ENCODE data around the gene PAQR8. TPM values are rescaled to one million over a fixed set of nuclear protein-coding genes. Genes with fewer than 3 reads are reported as not detected.

The PAQR8 gene
- polyA plus RNA-seq, 1 donor = 36.1 TPM

DNA sequence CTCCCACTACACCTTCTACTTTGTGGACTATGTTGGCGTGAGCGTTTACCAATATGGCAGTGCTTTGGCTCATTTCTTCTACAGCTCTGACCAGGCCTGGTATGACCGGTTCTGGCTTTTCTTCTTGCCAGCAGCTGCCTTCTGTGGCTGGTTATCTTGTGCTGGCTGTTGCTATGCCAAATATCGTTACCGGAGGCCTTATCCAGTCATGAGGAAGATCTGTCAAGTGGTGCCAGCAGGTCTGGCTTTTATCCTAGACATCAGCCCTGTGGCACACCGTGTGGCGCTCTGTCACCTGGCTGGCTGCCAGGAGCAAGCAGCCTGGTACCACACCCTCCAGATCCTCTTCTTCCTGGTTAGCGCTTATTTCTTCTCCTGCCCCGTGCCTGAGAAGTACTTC, 41.7 kb downstream of the PAQR8 start:
- H3K9me3 ChIP-seq (ENCODE audit: control insufficient read depth, low read depth, low read length) = peaks cover 3% of the 10 kb centered on the region
- 100% methylated on average over 1 of the region's 9 CpGs for WGBS (ENCODE audit: insufficient coverage, low lambda C conversion rate)
- H3K36me3 ChIP-seq (ENCODE audit: control insufficient read depth, insufficient read depth, low read length) = peaks cover 38% of the 10 kb centered on the region
- H3K27me3 ChIP-seq (ENCODE audit: control insufficient read depth, insufficient read depth, low read length) = no peaks in the 10 kb centered on the region
- DNase-seq = no peak
- H3K27ac ChIP-seq (ENCODE audit: low read length) = no peak overlapping the region
- H3K4me1 ChIP-seq (ENCODE audit: control insufficient read depth, insufficient read depth, low read length) = peaks cover 7% of the 10 kb centered on the region
- H3K4me3 ChIP-seq (ENCODE audit: low read length) = no peak overlapping the region

DNA sequence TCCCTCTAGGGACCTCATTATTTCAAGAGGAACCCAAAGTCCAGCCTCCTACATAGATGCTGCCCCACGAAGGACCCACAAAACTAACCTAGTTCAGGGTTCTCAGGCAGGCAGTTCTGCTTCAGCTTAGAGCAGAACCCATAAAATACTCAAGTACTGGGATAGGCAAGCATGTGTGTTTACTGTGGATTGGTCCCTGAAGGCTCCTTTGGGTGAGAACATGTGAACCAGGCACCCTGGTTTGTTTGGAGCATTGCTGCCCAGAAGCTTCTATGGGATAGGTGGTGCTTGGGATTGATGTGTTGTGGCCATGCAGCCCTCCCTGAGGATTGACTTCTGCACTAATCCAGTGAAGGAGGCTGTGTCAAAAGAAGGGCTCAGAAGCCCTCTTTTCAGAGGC, 43.3 kb downstream of the PAQR8 start:
- Histone ChIP-seq H3K4me1 (ENCODE audit: control insufficient read depth, insufficient read depth, low read length) (peaks cover 1% of the 10 kb centered on the region), H3K4me3 (ENCODE audit: low read length) (no peak overlapping the region), H3K27ac (ENCODE audit: low read length) (no peak overlapping the region), H3K36me3 (ENCODE audit: control insufficient read depth, insufficient read depth, low read length) (peaks cover 40% of the 10 kb centered on the region), H3K9me3 (ENCODE audit: control insufficient read depth, low read depth, low read length) (peaks cover 3% of the 10 kb centered on the region), H3K27me3 (ENCODE audit: control insufficient read depth, insufficient read depth, low read length) (no peaks in the 10 kb centered on the region)
- no CpG with 5 or more reads among the region's 1 CpG for WGBS (ENCODE audit: insufficient coverage, low lambda C conversion rate)
- DNase-seq = no peak

DNA sequence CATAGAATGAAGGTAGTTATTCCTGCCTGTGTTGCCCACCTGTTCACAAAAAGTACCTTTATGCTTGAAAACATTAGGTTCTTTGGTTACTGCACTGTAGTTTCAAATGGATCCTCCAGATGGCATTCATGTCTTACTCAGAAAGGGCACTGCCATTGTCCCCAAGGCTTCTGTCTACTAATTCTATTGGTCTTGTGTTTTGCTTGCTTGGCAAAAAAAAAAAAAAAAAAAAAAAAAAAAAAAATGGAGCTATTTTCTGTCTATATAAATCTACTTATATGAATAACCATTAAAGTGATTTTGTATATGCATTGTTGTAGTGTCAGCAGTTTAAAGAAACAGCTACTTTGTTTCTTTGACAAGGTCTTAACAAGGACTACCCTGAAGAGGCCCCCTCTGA, 45.5 kb downstream of the PAQR8 start:
- Histone ChIP-seq H3K4me1 (ENCODE audit: control insufficient read depth, insufficient read depth, low read length) (no peaks in the 10 kb centered on the region), H3K4me3 (ENCODE audit: low read length) (no peak overlapping the region)
- DNase-seq = peak in 1 of 2 donors; percentile 38

DNA sequence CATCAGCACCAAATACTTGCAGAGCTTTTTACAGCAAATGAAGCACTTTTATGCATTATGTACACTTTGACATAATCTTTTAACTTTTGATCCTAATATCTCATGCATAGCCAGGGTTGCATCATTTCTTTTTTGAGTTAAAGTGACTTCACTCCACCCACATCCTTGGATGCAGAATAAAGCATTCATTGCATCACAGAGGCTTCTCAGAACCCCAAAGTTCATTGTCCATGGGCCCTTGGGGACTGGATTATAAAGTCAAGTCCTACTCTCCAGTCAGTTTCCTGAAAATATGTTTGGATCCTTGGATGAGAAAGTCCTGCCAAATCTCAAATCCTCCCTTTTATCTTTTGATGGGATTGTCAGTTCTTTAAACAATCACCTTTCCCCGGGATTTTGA, 47.5 kb downstream of the PAQR8 start:
- H3K4me3 ChIP-seq (ENCODE audit: low read length) = no peak overlapping the region
- H3K9me3 ChIP-seq (ENCODE audit: control insufficient read depth, low read depth, low read length) = no peaks in the 10 kb centered on the region
- H3K27me3 ChIP-seq (ENCODE audit: control insufficient read depth, insufficient read depth, low read length) = no peaks in the 10 kb centered on the region
- WGBS (ENCODE audit: insufficient coverage, low lambda C conversion rate) = 100% methylated on average over 1 of the region's 1 CpG
- H3K4me1 ChIP-seq (ENCODE audit: control insufficient read depth, insufficient read depth, low read length) = no peaks in the 10 kb centered on the region
- no peak for DNase-seq
- H3K27ac ChIP-seq (ENCODE audit: low read length) = no peak overlapping the region
- H3K36me3 ChIP-seq (ENCODE audit: control insufficient read depth, insufficient read depth, low read length) = peaks cover 22% of the 10 kb centered on the region

More for the DNA sequence above, 45.5 kb downstream of the PAQR8 start:
- H3K9me3 ChIP-seq (ENCODE audit: control insufficient read depth, low read depth, low read length) = peaks cover 3% of the 10 kb centered on the region
- no peak overlapping the region for H3K27ac ChIP-seq (ENCODE audit: low read length)
- H3K27me3 ChIP-seq (ENCODE audit: control insufficient read depth, insufficient read depth, low read length) = no peaks in the 10 kb centered on the region
- H3K36me3 ChIP-seq (ENCODE audit: control insufficient read depth, insufficient read depth, low read length) = peaks cover 40% of the 10 kb centered on the region

DNA sequence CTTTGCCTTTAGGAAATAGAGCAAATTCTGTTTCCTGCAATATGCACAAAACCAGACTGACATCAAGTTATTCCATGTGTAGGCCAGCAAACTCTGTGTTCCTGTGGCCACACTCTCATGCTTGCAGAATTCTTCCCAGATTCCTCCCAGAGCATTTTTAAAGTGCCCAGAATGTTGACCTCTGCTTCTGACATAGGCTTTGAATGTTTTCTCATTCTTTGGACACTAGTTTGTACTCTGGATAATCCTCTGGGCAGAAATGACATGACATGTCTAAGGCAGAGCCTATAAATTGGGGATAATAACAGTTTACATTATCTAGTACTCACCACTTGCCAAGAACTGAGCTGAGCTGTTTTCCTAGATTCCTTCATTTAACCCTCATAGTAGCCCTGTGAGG, 49.0 kb downstream of the PAQR8 start:
- no peaks in the 10 kb centered on the region for H3K9me3 ChIP-seq (ENCODE audit: control insufficient read depth, low read depth, low read length)
- no peak for DNase-seq
- no peaks in the 10 kb centered on the region for H3K27me3 ChIP-seq (ENCODE audit: control insufficient read depth, insufficient read depth, low read length)
- H3K4me3 ChIP-seq (ENCODE audit: low read length) = no peak overlapping the region
- H3K27ac ChIP-seq (ENCODE audit: low read length) = no peak overlapping the region
- peaks cover 11% of the 10 kb centered on the region for H3K36me3 ChIP-seq (ENCODE audit: control insufficient read depth, insufficient read depth, low read length)
- H3K4me1 ChIP-seq (ENCODE audit: control insufficient read depth, insufficient read depth, low read length) = no peaks in the 10 kb centered on the region

DNA sequence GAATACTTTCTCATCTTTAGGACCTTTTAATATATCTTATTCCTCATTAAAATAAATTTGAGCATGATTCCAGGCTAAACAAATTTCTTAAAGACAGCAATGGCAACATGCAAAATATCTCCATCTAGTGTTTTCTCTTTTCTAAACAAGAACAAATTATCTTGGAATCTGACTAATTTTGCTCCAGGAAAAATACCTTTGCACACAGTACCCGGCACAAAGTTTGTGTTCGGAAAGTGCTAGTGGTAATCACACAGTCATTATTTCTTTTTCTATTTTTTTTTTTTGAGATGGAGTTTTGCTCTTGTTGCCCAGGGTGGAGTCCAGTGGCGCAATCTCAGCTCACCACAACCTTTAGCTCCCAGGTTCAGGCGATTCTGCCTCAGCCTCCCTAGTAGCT, 50.0 kb downstream of the PAQR8 start:
- 100% methylated on average over 1 of the region's 4 CpGs for WGBS (ENCODE audit: insufficient coverage, low lambda C conversion rate)
- DNase-seq = no peak
- peaks cover 8% of the 10 kb centered on the region for H3K36me3 ChIP-seq (ENCODE audit: control insufficient read depth, insufficient read depth, low read length)
- H3K27ac ChIP-seq (ENCODE audit: low read length) = no peak overlapping the region
- H3K27me3 ChIP-seq (ENCODE audit: control insufficient read depth, insufficient read depth, low read length) = no peaks in the 10 kb centered on the region
- H3K4me1 ChIP-seq (ENCODE audit: control insufficient read depth, insufficient read depth, low read length) = peaks cover 2% of the 10 kb centered on the region
- no peaks in the 10 kb centered on the region for H3K9me3 ChIP-seq (ENCODE audit: control insufficient read depth, low read depth, low read length)
- H3K4me3 ChIP-seq (ENCODE audit: low read length) = no peak overlapping the region

DNA sequence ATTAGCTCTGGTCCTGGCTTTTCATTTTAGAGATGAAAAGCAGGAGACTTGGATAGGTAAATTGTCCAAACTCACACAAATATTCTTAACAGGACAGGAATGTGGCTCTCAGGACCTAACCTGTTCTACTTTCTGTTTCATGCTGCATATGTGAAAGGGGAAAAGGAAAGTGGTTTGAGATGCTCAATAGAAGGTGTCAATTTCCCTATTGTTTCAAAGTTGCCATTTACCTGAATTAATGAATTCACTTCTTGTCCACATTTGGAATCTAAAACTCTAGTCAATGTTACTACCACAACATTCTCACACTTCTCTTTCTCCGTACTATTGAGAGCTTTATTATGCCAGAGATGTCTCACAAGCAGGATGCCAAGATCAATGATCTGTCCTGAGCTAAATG, 53.4 kb downstream of the PAQR8 start:
- H3K36me3 ChIP-seq (ENCODE audit: control insufficient read depth, insufficient read depth, low read length) = no peaks in the 10 kb centered on the region
- no peak overlapping the region for H3K4me3 ChIP-seq (ENCODE audit: low read length)
- no peaks in the 10 kb centered on the region for H3K9me3 ChIP-seq (ENCODE audit: control insufficient read depth, low read depth, low read length)
- no peak for DNase-seq
- no peaks in the 10 kb centered on the region for H3K27me3 ChIP-seq (ENCODE audit: control insufficient read depth, insufficient read depth, low read length)
- peaks cover 11% of the 10 kb centered on the region for H3K4me1 ChIP-seq (ENCODE audit: control insufficient read depth, insufficient read depth, low read length)
- no CpG with 5 or more reads among the region's 1 CpG for WGBS (ENCODE audit: insufficient coverage, low lambda C conversion rate)
- no peak overlapping the region for H3K27ac ChIP-seq (ENCODE audit: low read length)

DNA sequence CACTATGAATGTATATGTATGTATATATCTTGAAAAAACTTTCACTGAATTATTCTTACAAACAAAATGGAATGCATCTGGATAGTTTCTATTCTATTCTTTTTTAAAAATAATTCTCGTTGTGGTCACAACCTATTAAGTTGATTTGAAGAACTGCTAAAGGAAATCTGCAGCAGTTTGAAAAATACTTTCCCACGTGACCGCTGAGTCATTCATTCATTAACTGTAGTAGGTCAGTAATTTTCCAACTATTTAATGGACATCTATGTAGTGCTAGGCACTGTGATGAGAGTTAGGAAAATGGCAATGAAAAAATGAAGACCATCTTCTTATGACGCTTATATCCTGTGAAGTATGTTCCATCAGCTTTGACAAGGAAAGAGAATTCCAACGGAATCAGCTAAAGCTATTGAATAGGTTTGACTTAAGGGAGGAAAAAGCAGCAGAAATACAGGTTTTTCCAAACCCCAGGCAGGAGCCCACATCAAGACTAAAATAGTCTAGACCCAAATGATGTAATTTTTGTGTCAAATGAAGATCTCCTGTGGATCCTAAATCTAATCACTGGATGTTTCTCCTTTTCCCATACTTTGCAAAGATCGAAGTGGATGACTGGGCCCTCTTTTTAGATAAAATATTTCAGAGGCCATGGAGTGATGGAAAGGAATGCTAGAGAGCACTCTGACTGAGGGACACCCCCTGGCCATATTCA, 54.1 kb downstream of the PAQR8 start:
- H3K9me3 ChIP-seq (ENCODE audit: control insufficient read depth, low read depth, low read length) = no peaks in the 10 kb centered on the region
- no peak overlapping the region for H3K4me3 ChIP-seq (ENCODE audit: low read length)
- no peak for DNase-seq
- no peaks in the 10 kb centered on the region for H3K36me3 ChIP-seq (ENCODE audit: control insufficient read depth, insufficient read depth, low read length)
- H3K27ac ChIP-seq (ENCODE audit: low read length) = no peak overlapping the region
- H3K4me1 ChIP-seq (ENCODE audit: control insufficient read depth, insufficient read depth, low read length) = peaks cover 11% of the 10 kb centered on the region
- WGBS (ENCODE audit: insufficient coverage, low lambda C conversion rate) = 81% methylated on average over 5 of the region's 6 CpGs
- H3K27me3 ChIP-seq (ENCODE audit: control insufficient read depth, insufficient read depth, low read length) = no peaks in the 10 kb centered on the region

DNA sequence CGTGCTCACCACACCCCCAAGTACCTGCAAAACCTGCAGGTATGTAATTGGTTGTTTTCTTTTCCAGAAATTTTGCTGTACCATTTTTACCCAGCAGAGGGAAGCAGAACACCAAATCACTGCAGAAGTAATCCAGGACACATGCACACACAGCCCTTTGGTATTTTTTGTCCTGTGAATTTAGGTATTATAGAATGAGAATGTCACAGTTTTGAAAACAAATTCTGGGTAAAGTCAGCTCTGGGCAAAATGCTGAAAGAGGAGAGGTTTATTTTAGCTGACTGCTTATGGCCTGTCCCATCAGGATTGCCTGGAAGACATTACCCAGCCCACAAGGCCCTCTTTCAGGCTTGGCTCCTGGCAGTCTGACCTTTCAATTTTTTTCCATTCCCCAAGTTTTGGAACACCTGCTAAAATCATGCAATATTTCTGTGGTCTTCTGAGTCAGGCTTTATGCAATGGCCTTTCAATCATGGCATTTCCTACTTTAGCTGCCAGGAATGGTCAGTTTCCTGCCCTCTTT, 54.7 kb downstream of the PAQR8 start:
- Histone ChIP-seq H3K27ac (ENCODE audit: low read length) (no peak overlapping the region), H3K36me3 (ENCODE audit: control insufficient read depth, insufficient read depth, low read length) (no peaks in the 10 kb centered on the region)
- no CpG with 5 or more reads among the region's 1 CpG for WGBS (ENCODE audit: insufficient coverage, low lambda C conversion rate)

DNA sequence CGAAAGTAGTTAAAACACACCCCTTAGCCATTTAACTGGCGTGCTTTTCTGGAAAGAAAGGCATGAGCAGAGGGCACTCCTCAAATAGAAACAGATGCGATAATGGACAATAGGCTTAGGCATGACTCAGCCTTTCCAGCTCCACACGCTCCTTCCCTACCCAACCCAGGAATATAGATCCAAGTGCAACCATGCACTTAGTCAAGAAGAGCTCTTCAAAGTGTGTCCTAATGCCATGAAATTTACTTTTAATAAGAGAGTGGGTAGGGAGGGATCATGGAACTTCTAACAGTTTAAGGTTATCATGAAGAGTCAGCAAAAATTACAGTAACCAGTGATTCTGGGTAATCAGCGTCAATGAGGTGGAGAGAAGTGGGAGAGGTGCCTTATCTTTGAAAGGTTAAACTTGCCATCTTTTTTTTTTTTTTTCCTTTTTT, 55.7 kb downstream of the PAQR8 start:
- H3K27me3 ChIP-seq (ENCODE audit: control insufficient read depth, insufficient read depth, low read length) = no peaks in the 10 kb centered on the region
- no peaks in the 10 kb centered on the region for H3K36me3 ChIP-seq (ENCODE audit: control insufficient read depth, insufficient read depth, low read length)
- peak; percentile 31 to 74 for DNase-seq
- no peak overlapping the region for H3K27ac ChIP-seq (ENCODE audit: low read length)
- no peaks in the 10 kb centered on the region for H3K9me3 ChIP-seq (ENCODE audit: control insufficient read depth, low read depth, low read length)
- WGBS (ENCODE audit: insufficient coverage, low lambda C conversion rate) = 80% methylated on average over 2 of the region's 5 CpGs
- H3K4me1 ChIP-seq (ENCODE audit: control insufficient read depth, insufficient read depth, low read length) = peaks cover 11% of the 10 kb centered on the region
- no peak overlapping the region for H3K4me3 ChIP-seq (ENCODE audit: low read length)

More for the DNA sequence above, 54.7 kb downstream of the PAQR8 start:
- no peaks in the 10 kb centered on the region for H3K27me3 ChIP-seq (ENCODE audit: control insufficient read depth, insufficient read depth, low read length)
- no peaks in the 10 kb centered on the region for H3K9me3 ChIP-seq (ENCODE audit: control insufficient read depth, low read depth, low read length)
- peaks cover 11% of the 10 kb centered on the region for H3K4me1 ChIP-seq (ENCODE audit: control insufficient read depth, insufficient read depth, low read length)
- peak; percentile 57 to 74 for DNase-seq
- no peak overlapping the region for H3K4me3 ChIP-seq (ENCODE audit: low read length)

DNA sequence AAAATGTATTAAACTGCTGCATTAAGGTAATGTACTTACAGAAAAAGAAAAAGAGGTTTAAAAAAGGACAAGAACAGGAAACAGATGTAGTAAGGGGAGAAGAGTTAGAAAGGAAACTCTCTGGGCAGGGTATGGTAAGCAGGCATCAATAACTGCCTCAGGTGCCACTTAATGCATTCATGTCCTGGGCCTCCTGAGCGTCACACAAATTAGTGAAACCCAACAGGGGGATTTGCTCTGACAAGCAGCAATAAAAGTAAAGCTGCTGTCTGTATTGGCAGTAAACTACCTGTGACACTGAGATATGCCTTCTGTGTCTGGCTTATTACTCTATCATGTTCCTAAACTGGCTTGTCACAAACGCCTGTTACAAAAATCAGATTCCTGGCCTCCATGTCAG, 56.7 kb downstream of the PAQR8 start:
- WGBS (ENCODE audit: insufficient coverage, low lambda C conversion rate) = no CpG with 5 or more reads among the region's 2 CpGs
- no peak overlapping the region for H3K4me3 ChIP-seq (ENCODE audit: low read length)
- DNase-seq = no peak
- no peaks in the 10 kb centered on the region for H3K27me3 ChIP-seq (ENCODE audit: control insufficient read depth, insufficient read depth, low read length)
- H3K9me3 ChIP-seq (ENCODE audit: control insufficient read depth, low read depth, low read length) = no peaks in the 10 kb centered on the region
- H3K27ac ChIP-seq (ENCODE audit: low read length) = no peak overlapping the region
- H3K4me1 ChIP-seq (ENCODE audit: control insufficient read depth, insufficient read depth, low read length) = peaks cover 11% of the 10 kb centered on the region
- no peaks in the 10 kb centered on the region for H3K36me3 ChIP-seq (ENCODE audit: control insufficient read depth, insufficient read depth, low read length)
